GM19397 (cell line): ENCODE results near the gene CCDC85C.

Source experiments
- ATAC-seq: cut with Tn5 transposase; IDR thresholded peaks from one replicate; pipeline ENCODE4 v1.9.1; 2021; ENCODE audit warnings: mild to moderate bottlenecking, moderate library complexity; ENCODE audit not compliant: unreplicated experiment

The CCDC85C gene

DNA sequence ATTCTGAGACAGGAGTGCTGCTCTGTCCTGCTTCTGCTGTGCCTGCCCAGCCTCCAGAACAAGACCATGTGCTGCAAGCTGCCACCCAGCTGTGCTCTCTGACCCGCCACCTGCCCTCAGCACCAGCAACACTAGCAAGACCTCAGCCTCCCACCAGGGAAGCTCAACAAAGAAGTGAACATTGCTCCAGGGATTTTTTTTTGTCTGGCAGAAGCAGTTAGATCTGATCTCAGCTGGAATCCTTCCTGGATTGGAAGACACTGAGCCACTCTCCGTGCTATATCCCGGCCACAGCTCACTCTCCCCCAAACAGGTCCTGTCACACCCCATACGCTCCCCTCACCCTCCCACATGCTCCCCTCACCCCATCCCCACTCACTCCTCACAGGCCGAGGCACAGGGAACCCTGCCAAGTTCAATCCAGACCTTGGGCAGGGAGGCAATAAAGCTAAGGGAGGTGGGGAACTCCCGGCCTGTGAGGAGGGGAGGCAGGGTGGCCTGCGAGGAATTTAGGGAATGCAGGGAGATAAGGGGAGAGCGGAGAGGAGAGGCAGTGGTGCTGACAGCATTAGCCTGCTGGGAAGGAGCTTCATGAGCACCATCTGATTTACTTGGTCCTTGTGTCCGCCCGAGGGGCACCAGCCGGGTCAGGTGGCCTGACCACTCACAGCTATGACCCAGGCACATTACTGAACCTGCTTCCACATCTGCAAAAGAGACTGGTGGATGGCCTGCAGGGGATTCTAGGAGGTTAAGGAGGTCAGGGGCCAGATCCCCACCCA, 29.7 kb downstream of the CCDC85C start:
- no peak for ATAC-seq

DNA sequence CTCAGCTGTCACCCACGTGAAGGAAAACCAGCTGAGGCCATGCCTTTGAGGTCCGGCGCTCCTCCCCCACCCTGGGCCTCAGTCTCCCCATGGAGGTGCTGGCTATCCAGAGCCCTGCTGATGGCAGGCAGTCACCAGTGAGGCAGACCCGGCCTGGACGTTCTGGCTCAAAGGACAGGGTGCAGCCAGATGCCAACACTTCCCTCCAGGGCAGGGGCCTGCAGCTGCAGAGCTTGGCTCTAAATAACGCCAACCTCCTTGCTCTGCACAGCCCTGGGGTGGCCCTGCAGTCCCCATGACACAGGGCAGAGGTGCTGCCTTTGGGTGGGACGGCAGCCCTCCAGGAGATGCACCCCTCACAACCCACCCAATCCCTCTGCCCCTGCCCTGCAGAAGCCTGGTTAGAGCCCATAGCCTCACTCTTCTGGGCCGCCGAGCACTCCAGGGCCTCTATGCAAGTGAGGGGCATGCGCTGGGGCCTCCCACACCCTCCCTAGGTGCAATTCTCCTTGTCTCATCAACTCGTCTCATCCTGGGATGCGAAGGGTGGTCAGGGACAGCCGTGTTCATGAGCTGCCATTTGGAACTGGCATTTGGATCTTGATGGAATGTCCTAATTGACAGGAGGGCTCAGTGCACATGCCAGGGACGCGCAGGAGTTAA, 30.4 kb downstream of the CCDC85C start:
- no peak for ATAC-seq

DNA sequence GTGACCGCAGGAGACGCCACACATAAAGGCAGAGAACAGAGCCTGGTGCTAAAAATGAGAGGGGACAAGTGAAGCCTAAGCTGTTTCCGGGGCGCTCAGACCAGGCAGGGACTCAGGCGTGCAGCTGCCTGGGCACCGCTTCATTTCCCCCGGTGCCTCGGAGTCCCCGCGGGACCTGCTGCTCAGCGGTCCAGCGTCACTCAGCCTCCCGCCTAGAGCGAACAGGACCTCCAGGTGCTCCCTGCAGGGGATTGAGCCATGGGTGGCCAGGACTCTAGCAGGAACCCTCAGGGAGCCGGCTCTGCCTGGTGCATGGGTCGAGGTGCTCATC, 31.0 kb downstream of the CCDC85C start:
- no peak for ATAC-seq

DNA sequence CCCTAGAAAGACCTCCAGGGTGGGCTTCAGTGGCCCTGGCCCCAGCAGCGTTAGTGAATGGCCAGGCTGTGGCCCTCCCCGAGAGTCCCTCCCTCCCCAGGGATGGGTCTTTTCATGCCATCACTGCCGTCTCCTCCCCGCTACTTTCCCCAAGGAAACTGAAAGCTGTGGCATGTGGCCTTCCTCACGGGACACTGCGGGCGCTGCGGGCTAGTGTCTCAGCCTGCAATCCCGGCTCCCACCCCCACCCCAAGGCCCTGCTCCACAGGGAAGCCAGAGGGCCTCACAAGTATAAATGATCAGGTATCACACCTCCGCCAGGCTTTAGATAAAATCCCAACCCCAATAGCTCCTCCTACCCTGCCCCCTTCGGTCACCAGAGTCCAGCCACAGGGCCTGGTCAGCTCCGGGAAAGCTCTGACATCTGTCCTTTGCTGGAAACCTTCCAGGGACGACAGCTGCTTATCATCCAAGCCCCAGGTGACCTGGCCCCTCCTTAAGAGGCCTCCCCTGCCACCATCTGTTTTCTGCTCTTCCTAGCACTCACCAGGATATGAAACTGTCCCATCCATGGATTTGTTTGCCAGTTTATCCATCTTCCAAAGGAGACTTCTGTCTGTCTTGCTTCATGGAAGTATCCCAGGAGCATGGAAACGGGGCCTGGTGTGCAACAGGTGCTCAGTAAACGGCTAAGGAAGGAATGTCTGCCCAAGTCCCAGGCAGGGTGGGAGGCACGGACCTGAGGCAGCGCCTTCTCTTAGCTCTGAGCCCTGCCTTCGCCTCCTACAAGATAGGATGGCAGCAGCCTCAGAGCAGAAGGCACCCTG, 31.6 kb downstream of the CCDC85C start:
- no peak for ATAC-seq

DNA sequence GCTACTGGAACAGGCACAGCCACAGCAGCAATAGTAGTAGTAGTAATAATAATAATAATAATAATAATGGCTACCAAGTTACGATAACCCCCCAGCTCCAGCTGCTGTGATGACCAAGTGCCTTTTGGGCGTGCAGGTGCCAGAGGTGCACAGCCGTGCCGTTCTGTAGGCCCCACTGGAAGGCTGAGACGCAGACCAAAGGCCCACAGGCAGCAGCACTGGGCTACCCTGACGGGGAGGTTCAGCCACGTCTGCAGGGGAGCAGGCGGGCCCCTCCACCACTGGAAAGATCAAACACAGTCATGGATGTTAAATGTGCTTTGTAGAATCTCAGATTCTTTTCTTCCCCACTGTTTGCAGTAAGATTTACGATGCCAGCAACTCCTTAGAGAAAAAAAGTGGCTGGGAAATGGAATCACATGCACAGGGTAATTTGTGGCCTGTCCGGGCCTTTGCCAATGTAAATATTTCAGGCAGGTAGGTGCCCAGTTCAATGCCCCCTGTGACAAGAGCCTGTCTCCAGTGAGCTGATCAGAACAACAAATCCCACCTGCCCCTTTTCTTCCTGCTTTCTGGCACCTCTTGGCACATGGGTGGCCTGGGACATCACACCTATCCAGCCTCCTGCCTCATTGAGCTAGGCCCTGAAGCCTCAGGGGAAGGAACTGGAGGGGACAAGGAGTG, 32.6 kb downstream of the CCDC85C start:
- ATAC-seq = no peak

DNA sequence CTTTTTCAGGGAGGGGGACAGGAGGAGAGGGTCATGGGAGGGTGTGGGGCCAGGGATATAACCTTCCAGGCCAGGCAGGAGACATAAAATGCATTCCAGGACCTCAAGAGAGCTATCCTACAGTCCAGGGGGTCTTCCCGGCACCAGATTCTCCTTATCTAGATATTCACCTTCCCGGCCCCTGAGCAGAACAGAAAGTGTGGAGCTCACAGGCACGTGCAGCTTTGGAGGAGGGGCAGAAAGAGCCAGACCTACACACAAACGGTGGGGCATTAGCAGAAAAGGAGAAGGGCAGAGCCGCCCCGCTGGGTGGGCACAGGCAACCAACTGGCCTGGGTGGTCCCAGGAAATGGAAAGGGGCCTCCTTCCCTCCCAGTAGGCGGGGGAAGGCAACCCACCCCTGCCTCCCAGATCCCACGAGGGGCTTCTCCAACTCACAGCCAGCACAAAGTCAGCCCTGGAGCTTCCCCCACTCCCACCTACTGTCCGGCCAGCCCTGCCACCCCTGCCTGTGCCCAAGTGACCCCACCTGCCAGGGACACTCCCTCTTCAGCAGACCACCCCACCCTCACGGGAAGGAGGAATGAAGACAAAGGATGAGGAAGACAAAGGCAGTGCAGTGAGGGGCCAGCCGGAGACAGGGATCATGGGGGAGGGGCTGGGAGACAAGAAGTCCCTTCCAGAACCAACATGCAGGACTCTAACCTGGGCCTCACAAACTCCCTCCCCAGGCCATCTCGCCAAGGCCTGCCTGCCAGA, 33.3 kb downstream of the CCDC85C start:
- no peak for ATAC-seq

DNA sequence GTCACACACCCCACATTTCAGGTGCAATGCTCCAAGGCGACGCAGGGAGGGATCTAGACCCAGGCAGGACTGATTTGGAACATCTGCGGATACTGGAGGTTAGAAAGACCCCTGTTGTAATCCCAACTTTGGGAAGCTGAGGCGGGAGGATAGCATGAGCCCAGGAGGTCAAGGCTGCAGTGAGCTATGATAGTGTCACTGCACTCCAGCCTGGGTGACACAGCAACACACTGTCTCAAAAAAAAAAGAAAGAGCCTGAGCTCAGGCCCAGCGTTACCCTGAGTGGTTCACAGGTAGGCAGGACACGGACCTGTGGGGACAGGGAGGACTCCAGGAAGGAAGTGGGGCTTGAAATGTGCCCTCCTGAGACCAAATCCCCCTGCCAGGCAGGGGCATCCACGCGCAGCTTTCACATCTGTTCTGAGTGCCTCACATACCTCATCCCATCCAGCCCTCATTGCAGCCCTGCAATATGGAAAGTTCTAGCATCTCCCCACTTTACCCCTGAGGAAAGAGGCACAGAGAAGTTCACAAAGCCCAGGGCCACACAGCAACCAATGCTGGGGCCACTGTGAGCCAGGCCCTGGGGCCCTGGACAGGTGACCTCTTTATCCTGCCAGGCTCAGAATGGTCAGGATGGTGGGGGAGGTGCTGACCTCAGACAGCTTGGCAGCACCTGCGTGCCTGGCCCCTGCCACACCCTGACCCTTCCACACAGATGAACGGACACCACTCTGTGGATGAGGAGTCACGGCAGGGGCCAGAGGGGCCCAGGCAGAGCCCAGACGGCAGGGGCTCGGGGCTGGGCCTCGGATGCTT, 34.1 kb downstream of the CCDC85C start:
- ATAC-seq = no peak

DNA sequence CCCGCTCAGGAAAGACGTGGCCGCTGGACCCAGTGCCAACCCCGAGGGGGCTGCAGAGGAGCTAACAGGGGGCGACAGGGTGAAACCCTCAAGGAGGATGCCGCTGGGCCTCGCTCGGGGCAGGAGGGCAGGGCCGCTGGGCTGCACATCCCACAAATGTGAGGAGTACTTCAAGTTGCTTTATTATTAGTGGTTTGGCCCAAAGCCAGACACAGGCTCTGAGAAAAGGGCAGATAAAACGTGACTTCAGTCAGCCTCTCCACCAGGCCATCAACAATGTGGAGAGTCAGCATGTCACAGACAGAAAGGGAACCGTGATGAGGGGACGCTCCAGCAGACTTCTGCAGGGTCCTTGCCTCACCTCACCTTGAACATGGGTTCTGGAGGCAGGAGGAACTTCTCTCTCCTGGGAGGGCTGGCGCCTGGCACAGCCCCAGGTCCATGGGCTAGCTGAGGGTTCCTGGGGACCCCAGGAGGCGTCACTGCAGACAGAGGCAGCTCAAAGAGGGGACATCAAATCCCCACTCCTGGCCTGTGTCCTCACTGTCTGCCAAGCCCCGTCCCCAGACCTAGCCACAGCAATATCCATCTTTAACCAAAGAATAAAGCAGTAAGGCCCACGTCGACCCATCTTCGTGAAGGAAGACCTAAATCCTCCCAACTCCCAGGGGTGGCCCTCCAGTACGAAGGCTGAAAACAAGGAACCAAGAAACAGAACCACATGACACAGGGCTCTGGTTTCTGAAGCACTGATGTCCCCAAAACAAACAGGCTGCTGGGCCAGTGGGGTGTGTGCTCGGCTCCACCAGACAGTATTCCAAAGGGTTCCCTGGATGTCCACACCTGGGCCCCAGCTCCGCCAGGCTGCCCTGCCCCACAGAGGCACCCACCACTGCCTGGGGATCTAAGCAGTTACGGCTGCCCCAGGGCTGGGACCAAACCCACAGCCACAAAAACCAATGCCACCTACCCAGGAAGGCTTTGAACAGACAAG, 35.1 kb downstream of the CCDC85C start:
- no peak for ATAC-seq

DNA sequence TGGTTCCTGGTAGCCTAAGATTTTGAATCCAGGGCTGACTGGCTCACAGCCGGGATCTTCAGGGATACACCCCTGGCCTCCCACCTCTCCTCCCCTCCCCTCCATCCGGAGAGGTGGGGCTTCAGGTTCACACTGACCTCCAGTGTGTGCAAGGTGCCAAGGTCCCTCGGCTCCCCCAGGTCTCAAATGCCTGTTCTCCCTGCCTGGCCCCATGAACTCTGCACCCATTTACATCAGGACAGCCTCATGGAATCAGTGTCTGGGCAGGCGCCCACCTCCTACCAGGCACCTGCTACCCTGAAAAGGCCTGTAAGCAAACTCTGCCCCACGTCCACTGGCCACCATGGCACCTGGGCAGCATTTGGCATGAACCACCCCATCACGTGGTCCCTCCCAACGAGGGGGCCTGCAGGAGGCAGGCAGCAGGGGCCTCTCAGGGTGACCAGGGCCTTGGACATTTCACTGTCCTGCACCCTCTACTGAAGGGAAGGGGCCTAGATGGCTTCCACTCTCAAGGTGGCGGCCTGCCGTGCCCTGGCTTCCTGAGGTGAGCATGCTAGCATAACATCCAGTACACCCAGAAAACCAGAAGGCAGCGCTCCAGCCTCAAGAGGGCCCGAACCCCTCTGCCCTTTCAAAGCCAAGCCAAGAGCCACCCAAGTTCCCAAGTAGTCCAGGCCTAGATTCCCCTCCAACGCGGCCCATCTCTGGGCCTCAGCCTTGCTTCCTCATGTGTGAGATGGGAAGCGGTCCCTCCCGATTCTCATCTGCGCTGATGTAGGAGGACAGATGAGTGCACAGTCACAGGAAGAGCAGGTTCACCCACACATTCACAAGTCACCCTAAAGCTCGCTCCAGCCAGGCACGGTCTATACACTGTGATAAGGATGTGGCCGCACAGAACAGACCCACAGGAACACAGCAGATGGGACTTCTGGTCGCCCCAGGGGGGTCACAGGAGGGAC, 37.3 kb downstream of the CCDC85C start:
- no peak for ATAC-seq

DNA sequence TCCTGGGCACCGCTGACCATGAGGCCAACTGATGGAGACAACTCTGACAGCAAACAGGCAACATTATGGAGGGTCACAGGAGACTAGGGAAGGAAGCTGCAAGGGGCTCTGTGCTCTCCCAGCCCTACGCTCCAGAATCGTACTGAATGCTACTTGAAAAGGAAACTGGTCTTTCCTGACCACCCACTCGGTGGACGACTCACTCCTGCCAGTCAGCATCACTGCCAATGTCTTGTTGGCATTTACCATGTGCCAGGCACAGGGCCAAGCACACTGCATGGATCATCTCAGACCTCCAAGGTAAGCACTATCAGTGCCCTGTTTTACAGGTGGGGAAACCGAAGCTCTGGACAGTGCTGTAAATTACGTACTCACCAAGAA, 38.0 kb downstream of the CCDC85C start:
- no peak for ATAC-seq

DNA sequence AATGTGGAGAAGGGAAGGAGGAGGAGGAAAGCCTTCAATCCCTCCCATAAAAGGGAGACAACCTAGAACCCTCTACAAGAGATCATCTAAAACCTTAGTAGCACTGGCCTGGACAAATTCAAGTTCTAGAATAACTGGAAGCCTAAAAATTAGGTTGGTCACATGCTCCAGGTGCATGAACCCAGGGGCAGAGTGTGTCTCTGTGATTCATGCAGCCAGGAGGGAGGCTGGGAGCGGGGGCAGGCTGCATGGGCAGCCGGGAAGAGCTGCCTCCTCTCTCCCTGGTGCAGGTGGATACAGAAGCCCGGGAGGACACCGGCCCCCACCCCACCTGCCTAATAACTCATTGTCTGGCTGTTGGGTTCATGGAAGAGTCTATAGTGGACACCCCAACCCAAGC, 38.6 kb downstream of the CCDC85C start:
- ATAC-seq = no peak

DNA sequence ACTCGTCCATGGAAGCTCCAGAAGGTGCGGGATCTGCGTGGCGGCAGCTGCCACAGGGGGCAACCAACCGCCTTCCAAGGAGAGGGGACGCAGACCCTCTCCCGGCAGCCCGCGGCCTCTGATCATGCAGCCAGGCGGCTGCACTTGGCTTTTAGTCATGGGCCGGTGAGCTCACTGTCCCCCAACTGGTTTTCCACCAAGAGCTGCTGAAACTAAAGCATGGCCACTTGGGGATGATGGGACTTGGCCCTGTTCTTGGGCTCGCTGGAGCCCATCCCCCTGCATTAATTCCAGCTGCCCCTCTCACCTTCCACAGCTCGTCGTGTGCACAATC, 39.1 kb downstream of the CCDC85C start:
- ATAC-seq = no peak

DNA sequence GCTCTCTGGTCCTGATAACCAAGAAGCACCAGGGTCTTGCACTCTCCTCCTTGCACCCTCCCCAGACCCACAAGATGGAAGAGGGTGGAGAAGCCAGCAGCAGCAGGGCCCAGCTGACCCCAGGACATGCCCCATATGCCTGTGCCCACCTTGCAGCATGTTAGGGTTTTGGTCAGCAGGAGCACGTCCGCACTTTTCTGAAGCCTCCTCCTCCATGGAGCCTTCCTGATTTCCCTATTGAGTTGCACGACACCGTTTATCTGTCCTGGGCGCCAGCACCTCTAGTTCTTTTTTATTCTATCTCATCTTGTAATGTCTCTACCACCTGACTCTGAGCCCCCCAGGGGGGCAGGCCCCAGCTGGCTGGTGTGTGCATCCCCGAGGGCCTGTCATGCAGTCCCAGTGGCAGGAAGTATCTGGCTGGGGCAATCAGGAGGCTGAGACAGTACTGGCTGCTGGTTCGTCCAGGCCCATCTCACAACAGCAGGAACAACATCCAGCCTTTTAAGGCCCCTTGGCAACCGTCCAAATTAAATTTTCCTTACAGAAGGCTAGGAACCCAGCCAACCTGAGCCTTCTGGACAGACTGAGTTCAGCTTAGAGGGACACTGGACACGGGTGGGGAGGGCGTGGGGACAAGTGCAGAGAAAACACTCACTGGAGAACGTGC, 39.6 kb downstream of the CCDC85C start:
- no peak for ATAC-seq

DNA sequence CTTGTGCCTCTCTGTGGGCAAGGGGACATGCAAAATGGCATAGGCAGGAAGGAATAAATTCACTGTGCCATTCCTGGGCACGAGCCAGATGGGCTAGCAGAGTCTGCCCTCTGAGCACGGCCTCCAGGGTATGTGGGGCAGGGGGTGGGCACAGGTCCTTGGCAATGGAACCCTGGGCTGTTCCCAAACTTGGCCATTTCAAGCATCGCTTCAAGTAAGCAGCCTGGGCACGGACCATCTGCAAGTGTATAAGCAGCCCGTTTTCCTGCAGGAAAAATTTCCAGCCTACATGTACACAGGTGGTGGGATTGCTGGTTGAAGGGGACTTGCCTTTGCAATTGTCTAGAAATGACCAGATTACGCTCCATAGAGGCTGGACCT, 40.3 kb downstream of the CCDC85C start:
- ATAC-seq = no peak

DNA sequence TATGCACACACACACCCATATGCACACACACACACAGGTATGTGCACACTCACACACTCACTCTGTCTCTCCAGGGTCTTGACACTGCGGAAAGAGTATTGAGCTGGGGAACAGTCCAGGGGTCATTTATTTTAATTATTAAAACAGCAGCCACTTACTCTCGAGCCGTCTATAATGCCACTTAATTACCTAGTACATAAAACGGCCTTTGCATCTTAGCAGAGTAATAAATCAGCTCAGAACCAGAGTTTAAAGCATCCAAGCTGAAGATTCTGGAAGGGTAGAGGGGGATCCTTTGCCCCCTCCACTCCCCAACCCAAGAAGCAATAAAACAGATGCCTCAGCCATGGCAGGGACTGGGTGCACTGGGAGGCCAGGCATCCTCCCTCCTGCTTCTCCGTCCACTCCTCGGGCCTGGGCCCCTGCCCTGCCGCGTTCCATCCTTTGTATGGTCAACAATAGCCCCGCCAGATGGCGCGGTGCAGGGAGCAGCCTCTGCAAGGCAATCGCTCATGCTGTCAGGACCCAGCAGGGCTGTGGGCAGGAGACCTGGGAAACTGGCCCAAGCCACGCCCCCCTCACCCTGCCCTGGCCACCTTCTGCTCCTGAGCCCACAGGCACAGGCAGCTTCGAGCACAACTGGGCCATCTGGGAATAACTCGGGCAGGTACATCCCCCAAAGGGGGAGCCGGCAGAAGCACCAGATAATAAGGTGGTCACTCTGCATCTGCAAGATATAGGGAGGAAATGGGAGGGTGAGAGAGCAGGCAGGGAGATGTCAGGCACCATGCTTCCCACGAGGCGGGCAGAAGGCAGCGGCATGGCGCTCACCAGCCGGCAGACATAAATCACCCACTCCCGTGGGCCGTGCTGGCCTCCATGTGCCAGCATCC, 40.9 kb downstream of the CCDC85C start:
- no peak for ATAC-seq

DNA sequence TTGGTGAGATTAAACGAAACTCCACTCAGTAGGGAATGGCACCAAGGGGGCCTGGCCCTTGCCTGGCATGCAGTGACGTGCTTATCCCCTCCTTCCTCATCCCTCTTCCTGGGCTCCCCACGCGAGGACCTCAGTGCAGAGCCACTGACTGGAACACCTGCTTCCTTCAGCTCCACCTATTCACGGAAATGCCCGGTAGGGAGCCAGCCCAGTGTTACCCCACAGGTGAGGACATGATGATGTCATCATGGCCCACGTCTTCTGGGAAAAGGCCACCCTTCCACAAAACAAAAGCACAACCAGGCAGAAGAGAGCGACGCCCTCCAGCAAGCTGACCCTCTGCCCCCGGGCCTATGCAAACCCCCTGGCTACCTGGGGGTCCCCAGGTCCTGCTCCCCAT, 42.1 kb downstream of the CCDC85C start:
- no peak for ATAC-seq
